HepG2 (cell line): ENCODE results near the gene STPG4. TPM values are rescaled to one million over a fixed set of nuclear protein-coding genes. Genes with fewer than 3 reads are reported as not detected.

ENCODE experiments used
- GATAD2A ChIP-seq: IDR thresholded peaks from 2 replicates; pipeline ENCODE4 v1.6.1; 2016
- HNRNPUL1 ChIP-seq: fragments of 200-400 bp; formaldehyde crosslinking; IDR thresholded peaks from 2 replicates; pipeline ENCODE4 v1.6.1; 2017; ENCODE audit warnings: low read depth, mild to moderate bottlenecking, low read length, moderate library complexity
- ISX ChIP-seq: sonication (generic); formaldehyde crosslinking; conservative IDR thresholded peaks from 2 replicates; pipeline ENCODE4 v1.5.0; 2020; ENCODE audit warnings: missing genetic modification reagents
- MTA1 ChIP-seq: sonication (generic); formaldehyde crosslinking; IDR thresholded peaks from 2 replicates; pipeline ENCODE4 v1.4.0; 2020; ENCODE audit warnings: missing genetic modification reagents, mild to moderate bottlenecking, borderline replicate concordance
- NCOA1 ChIP-seq: sonication (generic); formaldehyde crosslinking; IDR thresholded peaks from 2 replicates; pipeline ENCODE4 v1.9.0; 2021; ENCODE audit warnings: missing genetic modification reagents
- NR3C1 ChIP-seq: sonication (generic); formaldehyde crosslinking; IDR thresholded peaks from 2 replicates; pipeline ENCODE4 v1.4.0; 2020; ENCODE audit warnings: missing genetic modification reagents
- SPEN ChIP-seq: sonication (generic); formaldehyde crosslinking; IDR thresholded peaks from 2 replicates; pipeline ENCODE4 v1.5.1; 2020; ENCODE audit warnings: low read depth, mild to moderate bottlenecking, missing genetic modification reagents
- SRY ChIP-seq: sonication (generic); formaldehyde crosslinking; IDR thresholded peaks from 2 replicates; pipeline ENCODE4 v1.8.0; 2022; ENCODE audit warnings: mild to moderate bottlenecking, missing genetic modification reagents
- ZNF329 ChIP-seq: sonication (generic); formaldehyde crosslinking; IDR thresholded peaks from 2 replicates; pipeline ENCODE4 v1.9.0; 2021; ENCODE audit warnings: low read depth, mild to moderate bottlenecking, missing genetic modification reagents
- ZNF484 ChIP-seq: sonication (generic); formaldehyde crosslinking; IDR thresholded peaks from 2 replicates; pipeline ENCODE4 v1.5.1; 2020; ENCODE audit warnings: mild to moderate bottlenecking, low read depth, missing genetic modification reagents, borderline replicate concordance
- ZNF564 ChIP-seq: sonication (generic); formaldehyde crosslinking; IDR thresholded peaks from 2 replicates; pipeline ENCODE4 v1.8.1; 2023; ENCODE audit warnings: mild to moderate bottlenecking, missing genetic modification reagents
- ZNF788 ChIP-seq: sonication (generic); formaldehyde crosslinking; IDR thresholded peaks from 2 replicates; pipeline ENCODE4 v1.5.0; 2020; ENCODE audit warnings: mild to moderate bottlenecking, missing genetic modification reagents, borderline replicate concordance
- polyA plus RNA-seq, 8 experiments: library from polyadenylated mRNA; depleted of rRNA in 3 of 8; stranded (reverse) in 7 of 8; unstranded in 1 of 8; fragments of >200 nt; fragmentation: Illumina TruSeq in 4 of 8; extraction: Trizol in 4 of 8; gene quantifications; 2 replicates each; pipeline versions ENCODE4 v1.2.1 to v1.2.3, GENCODE V29; 2011 to 2016; ENCODE audit warnings: low read depth in 4 of 8, missing spikeins in 1 of 8, mixed read lengths in 1 of 8; ENCODE audit not compliant: insufficient read depth in 1 of 8
- total RNA-seq, 5 experiments: library from RNA; depleted of rRNA; stranded (reverse); fragments of >200 nt; fragmentation: Illumina TruSeq; extraction: Trizol; gene quantifications; 2 replicates each; pipeline ENCODE4 v1.2.3, GENCODE V29; 2016; ENCODE audit warnings: low read depth in 1 of 5
- TF ChIP-seq, protein P1 (sequence below): sonication (generic); formaldehyde crosslinking; IDR thresholded peaks from 2 replicates; pipeline ENCODE4 v1.4.0; 2020; ENCODE audit warnings: missing genetic modification reagents
- TF ChIP-seq, protein P2 (sequence below): sonication (generic); formaldehyde crosslinking; IDR thresholded peaks from 2 replicates; pipeline ENCODE4 v1.5.0; 2020; ENCODE audit warnings: missing genetic modification reagents
- TF ChIP-seq, protein P3 (sequence below): sonication (generic); formaldehyde crosslinking; IDR thresholded peaks from 2 replicates; pipeline ENCODE4 v1.5.1; 2020; ENCODE audit warnings: mild to moderate bottlenecking, missing genetic modification reagents, moderate library complexity
- TF ChIP-seq, protein P4 (sequence below): sonication (generic); formaldehyde crosslinking; IDR thresholded peaks from 2 replicates; pipeline ENCODE4 v1.5.0; 2020; ENCODE audit warnings: missing genetic modification reagents
- TF ChIP-seq, protein P5 (sequence below): sonication (generic); formaldehyde crosslinking; IDR thresholded peaks from 2 replicates; pipeline ENCODE4 v1.8.1; 2023; ENCODE audit warnings: mild to moderate bottlenecking, missing genetic modification reagents
- TF ChIP-seq, protein P6 (sequence below): sonication (generic); formaldehyde crosslinking; IDR thresholded peaks from 2 replicates; pipeline ENCODE4 v1.8.0; 2022; ENCODE audit warnings: mild to moderate bottlenecking, missing genetic modification reagents, moderate library complexity

STPG4 gene
- total and polyA plus RNA-seq, 2 of the 13 experiments (the other 11 are each of a cell fraction or from before 2014, with no cell fraction given) = 0.11 to 0.15 TPM

DNA sequence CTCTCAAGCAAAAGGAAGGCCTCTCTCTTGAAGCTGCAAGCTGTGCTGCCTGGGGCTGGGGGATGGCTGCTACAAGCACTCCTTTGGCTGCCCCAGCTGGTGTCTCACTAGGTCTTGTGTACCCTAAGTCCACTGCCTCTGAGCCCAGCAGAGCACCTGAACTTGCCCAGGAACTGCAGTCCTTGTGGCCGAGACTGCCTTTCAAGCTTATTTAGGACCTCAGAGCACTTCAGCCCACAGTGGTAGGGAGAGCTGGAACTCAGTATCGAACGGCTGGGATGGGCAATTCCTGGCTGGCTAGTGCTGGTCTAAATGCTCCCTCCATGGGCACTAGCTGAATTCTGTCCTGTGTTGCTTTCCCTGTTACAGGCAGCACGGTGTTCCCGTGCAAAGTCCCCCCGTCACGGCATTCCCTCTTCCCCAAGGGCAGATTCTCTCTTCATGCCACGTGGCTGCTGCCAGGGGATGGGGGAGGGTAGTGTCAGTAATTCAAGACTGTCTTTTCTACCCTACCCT lies 25.9 kb downstream of the STPG4 start (continued):
- no peak for TF ChIP-seq NR3C1 (CRISPR knock-in tag)
- TF ChIP-seq, protein P1, sequence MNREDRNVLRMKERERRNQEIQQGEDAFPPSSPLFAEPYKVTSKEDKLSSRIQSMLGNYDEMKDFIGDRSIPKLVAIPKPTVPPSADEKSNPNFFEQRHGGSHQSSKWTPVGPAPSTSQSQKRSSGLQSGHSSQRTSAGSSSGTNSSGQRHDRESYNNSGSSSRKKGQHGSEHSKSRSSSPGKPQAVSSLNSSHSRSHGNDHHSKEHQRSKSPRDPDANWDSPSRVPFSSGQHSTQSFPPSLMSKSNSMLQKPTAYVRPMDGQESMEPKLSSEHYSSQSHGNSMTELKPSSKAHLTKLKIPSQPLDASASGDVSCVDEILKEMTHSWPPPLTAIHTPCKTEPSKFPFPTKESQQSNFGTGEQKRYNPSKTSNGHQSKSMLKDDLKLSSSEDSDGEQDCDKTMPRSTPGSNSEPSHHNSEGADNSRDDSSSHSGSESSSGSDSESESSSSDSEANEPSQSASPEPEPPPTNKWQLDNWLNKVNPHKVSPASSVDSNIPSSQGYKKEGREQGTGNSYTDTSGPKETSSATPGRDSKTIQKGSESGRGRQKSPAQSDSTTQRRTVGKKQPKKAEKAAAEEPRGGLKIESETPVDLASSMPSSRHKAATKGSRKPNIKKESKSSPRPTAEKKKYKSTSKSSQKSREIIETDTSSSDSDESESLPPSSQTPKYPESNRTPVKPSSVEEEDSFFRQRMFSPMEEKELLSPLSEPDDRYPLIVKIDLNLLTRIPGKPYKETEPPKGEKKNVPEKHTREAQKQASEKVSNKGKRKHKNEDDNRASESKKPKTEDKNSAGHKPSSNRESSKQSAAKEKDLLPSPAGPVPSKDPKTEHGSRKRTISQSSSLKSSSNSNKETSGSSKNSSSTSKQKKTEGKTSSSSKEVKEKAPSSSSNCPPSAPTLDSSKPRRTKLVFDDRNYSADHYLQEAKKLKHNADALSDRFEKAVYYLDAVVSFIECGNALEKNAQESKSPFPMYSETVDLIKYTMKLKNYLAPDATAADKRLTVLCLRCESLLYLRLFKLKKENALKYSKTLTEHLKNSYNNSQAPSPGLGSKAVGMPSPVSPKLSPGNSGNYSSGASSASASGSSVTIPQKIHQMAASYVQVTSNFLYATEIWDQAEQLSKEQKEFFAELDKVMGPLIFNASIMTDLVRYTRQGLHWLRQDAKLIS (CRISPR knock-in tag) = no peak
- TF ChIP-seq NCOA1 (CRISPR knock-in tag) = no peak
- TF ChIP-seq, protein P2, sequence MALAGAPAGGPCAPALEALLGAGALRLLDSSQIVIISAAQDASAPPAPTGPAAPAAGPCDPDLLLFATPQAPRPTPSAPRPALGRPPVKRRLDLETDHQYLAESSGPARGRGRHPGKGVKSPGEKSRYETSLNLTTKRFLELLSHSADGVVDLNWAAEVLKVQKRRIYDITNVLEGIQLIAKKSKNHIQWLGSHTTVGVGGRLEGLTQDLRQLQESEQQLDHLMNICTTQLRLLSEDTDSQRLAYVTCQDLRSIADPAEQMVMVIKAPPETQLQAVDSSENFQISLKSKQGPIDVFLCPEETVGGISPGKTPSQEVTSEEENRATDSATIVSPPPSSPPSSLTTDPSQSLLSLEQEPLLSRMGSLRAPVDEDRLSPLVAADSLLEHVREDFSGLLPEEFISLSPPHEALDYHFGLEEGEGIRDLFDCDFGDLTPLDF (CRISPR knock-in tag) = no peak
- no peak for TF ChIP-seq SPEN
- TF ChIP-seq GATAD2A (CRISPR knock-in tag) = peak; percentile 84
- TF ChIP-seq, protein P3, sequence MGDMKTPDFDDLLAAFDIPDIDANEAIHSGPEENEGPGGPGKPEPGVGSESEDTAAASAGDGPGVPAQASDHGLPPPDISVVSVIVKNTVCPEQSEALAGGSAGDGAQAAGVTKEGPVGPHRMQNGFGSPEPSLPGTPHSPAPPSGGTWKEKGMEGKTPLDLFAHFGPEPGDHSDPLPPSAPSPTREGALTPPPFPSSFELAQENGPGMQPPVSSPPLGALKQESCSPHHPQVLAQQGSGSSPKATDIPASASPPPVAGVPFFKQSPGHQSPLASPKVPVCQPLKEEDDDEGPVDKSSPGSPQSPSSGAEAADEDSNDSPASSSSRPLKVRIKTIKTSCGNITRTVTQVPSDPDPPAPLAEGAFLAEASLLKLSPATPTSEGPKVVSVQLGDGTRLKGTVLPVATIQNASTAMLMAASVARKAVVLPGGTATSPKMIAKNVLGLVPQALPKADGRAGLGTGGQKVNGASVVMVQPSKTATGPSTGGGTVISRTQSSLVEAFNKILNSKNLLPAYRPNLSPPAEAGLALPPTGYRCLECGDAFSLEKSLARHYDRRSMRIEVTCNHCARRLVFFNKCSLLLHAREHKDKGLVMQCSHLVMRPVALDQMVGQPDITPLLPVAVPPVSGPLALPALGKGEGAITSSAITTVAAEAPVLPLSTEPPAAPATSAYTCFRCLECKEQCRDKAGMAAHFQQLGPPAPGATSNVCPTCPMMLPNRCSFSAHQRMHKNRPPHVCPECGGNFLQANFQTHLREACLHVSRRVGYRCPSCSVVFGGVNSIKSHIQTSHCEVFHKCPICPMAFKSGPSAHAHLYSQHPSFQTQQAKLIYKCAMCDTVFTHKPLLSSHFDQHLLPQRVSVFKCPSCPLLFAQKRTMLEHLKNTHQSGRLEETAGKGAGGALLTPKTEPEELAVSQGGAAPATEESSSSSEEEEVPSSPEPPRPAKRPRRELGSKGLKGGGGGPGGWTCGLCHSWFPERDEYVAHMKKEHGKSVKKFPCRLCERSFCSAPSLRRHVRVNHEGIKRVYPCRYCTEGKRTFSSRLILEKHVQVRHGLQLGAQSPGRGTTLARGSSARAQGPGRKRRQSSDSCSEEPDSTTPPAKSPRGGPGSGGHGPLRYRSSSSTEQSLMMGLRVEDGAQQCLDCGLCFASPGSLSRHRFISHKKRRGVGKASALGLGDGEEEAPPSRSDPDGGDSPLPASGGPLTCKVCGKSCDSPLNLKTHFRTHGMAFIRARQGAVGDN = peak; percentile 86
- TF ChIP-seq SRY = no peak
- TF ChIP-seq, protein P4, sequence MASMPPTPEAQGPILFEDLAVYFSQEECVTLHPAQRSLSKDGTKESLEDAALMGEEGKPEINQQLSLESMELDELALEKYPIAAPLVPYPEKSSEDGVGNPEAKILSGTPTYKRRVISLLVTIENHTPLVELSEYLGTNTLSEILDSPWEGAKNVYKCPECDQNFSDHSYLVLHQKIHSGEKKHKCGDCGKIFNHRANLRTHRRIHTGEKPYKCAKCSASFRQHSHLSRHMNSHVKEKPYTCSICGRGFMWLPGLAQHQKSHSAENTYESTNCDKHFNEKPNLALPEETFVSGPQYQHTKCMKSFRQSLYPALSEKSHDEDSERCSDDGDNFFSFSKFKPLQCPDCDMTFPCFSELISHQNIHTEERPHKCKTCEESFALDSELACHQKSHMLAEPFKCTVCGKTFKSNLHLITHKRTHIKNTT (CRISPR knock-in tag) = no peak
- TF ChIP-seq, protein P5, sequence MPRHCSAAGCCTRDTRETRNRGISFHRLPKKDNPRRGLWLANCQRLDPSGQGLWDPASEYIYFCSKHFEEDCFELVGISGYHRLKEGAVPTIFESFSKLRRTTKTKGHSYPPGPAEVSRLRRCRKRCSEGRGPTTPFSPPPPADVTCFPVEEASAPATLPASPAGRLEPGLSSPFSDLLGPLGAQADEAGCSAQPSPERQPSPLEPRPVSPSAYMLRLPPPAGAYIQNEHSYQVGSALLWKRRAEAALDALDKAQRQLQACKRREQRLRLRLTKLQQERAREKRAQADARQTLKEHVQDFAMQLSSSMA (CRISPR knock-in tag) = no peak
- TF ChIP-seq MTA1 (CRISPR knock-in tag) = peak; percentile 69; the same call in 1 of the 2 replicates
- TF ChIP-seq, protein P6, sequence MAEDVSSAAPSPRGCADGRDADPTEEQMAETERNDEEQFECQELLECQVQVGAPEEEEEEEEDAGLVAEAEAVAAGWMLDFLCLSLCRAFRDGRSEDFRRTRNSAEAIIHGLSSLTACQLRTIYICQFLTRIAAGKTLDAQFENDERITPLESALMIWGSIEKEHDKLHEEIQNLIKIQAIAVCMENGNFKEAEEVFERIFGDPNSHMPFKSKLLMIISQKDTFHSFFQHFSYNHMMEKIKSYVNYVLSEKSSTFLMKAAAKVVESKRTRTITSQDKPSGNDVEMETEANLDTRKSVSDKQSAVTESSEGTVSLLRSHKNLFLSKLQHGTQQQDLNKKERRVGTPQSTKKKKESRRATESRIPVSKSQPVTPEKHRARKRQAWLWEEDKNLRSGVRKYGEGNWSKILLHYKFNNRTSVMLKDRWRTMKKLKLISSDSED = no peak
- TF ChIP-seq HNRNPUL1 = no peak
- no peak for TF ChIP-seq ZNF484
- no peak for TF ChIP-seq ZNF788 (CRISPR knock-in tag)
- TF ChIP-seq ZNF564 (CRISPR knock-in tag) = no peak
- no peak for TF ChIP-seq ZNF329 (CRISPR knock-in tag)
- TF ChIP-seq ISX (CRISPR knock-in tag) = no peak
